ENCODE results near the gene ERC2. TPM values are rescaled to one million over a fixed set of nuclear protein-coding genes. Genes with fewer than 3 reads are reported as not detected.

Gene ERC2
- polyA plus RNA-seq, 3 donors: not detected

DNA sequence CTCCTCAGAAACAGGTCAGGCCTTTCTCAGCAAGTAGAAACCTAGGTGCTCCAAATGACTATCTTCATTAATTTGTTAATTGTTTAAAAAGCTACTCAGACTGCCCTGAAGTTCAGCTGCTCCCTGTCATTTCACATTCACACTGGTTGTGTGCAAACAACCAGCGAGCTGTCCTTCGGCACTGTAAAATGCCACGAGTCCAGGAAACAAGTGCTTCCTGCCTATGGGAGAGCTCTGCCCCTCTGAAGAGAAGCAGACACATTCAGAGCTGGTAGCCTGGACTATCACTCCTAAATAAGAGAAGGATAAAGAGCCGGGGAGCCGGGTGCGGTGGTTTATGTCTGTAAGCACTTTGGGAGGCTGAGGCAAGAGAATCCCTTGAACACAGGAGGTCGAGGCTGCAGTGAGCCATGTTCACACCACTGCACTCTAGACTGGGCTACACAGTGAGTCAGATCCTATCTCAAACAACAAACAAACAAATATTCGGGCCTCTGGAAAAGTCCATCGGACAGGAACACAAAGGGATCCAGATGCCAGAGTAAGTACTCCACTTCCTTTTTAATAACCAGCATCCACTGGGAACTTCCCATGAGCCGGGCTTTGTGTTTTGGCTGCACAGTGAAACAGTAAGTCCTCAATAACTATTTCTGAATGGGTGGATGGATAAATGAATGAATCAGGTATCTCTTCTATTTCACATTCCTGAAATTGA lies 866.7 kb downstream of the ERC2 start:
- Histone ChIP-seq H4K20me1 (ENCODE audit: insufficient read depth, low read length) (no peaks in the 10 kb centered on the region), H3K4me2 (replicated peaks; ENCODE audit: extremely low read depth, low read length, poor library complexity, severe bottlenecking) (no peak overlapping the region), H3K79me2 (ENCODE audit: insufficient read depth, low read length) (no peaks in the 10 kb centered on the region), H3K9me3 (replicated peaks in 1 of 2; ENCODE audit: control insufficient read depth in 1 of 2, insufficient read depth in 1 of 2, low read length in 2 of 2) (no peaks in the 10 kb centered on the region), H2AFZ (ENCODE audit: insufficient read depth, low read depth, low read length, poor library complexity, severe bottlenecking) (no peak overlapping the region), H3K27me3 (ENCODE audit: control insufficient read depth in 2 of 2, insufficient read depth in 2 of 2, low read length in 2 of 2) (peaks cover 14 to 15% of the 10 kb centered on the region in 2 donors), H3K4me1 (ENCODE audit: control insufficient read depth in 1 of 2, insufficient read depth in 2 of 2, low read length in 2 of 2) (peaks cover 0 to 6% of the 10 kb centered on the region in 2 donors), H3K9ac (ENCODE audit: insufficient read depth, low read length, poor library complexity, severe bottlenecking) (no peak overlapping the region), H3K4me3 (replicated peaks in 1 of 3; ENCODE audit: low read depth in 2 of 3, low read length in 3 of 3) (no peak overlapping the region), H3K27ac (ENCODE audit: low read depth in 1 of 2, low read length in 2 of 2) (no peak overlapping the region), H3K36me3 (replicated peaks in 1 of 2; ENCODE audit: control insufficient read depth in 1 of 2, insufficient read depth in 2 of 2, low read length in 2 of 2) (no peaks in the 10 kb centered on the region)
- TF ChIP-seq, protein P1, sequence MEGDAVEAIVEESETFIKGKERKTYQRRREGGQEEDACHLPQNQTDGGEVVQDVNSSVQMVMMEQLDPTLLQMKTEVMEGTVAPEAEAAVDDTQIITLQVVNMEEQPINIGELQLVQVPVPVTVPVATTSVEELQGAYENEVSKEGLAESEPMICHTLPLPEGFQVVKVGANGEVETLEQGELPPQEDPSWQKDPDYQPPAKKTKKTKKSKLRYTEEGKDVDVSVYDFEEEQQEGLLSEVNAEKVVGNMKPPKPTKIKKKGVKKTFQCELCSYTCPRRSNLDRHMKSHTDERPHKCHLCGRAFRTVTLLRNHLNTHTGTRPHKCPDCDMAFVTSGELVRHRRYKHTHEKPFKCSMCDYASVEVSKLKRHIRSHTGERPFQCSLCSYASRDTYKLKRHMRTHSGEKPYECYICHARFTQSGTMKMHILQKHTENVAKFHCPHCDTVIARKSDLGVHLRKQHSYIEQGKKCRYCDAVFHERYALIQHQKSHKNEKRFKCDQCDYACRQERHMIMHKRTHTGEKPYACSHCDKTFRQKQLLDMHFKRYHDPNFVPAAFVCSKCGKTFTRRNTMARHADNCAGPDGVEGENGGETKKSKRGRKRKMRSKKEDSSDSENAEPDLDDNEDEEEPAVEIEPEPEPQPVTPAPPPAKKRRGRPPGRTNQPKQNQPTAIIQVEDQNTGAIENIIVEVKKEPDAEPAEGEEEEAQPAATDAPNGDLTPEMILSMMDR (IDR thresholded peaks at IDR 0.05): no peak
- no peaks in the 10 kb centered on the region for H3K9me3 Mint-ChIP-seq
- DNase-seq: peak in 1 of 3 donors; percentile 12
- intact Hi-C loops (cut with micrococcal nuclease): no loop called here
- H3K36me3 Mint-ChIP-seq: no peaks in the 10 kb centered on the region
- 22% methylated on average over 5 of the region's 10 CpGs for WGBS (ENCODE audit: insufficient coverage)
- H3K27me3 Mint-ChIP-seq (ENCODE audit: low read depth in 3 of 3): peaks cover 10 to 23% (median 13%) of the 10 kb centered on the region in 3 donors
- H3K4me3 Mint-ChIP-seq: peak overlapping the region in 1 of 2 donors; percentile 17
- no peak overlapping the region for H3K27ac Mint-ChIP-seq
- H3K4me1 Mint-ChIP-seq: peaks cover 11% of the 10 kb centered on the region

DNA sequence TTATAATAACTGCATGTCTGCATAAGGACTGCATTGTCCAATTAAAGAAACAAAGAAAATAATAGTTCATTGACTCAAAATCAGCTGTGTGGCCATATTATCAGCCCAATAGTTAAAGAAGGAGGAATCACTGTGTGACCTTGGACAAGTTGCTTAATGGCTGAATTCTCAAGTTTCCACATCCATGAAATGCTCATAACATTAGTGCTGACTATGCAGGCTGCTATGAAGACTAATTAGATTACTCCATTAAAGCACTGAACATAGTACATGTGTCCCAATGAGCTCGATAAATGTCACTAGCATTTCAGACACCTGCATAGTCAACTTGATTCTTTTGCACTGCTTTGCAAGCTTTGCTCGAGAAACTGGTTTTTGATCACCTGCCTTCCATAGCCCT lies 870.0 kb downstream of the ERC2 start:
- DNase-seq: no peak
- TF ChIP-seq, protein P1 (IDR thresholded peaks at IDR 0.05): no peak
- H3K36me3 Mint-ChIP-seq: no peaks in the 10 kb centered on the region
- no peak overlapping the region for H3K27ac Mint-ChIP-seq
- Histone ChIP-seq H3K9ac (ENCODE audit: insufficient read depth, low read length, poor library complexity, severe bottlenecking) (no peak overlapping the region), H4K20me1 (ENCODE audit: insufficient read depth, low read length) (no peaks in the 10 kb centered on the region), H2AFZ (ENCODE audit: insufficient read depth, low read depth, low read length, poor library complexity, severe bottlenecking) (no peak overlapping the region), H3K4me2 (replicated peaks; ENCODE audit: extremely low read depth, low read length, poor library complexity, severe bottlenecking) (no peak overlapping the region), H3K79me2 (ENCODE audit: insufficient read depth, low read length) (no peaks in the 10 kb centered on the region), H3K9me3 (replicated peaks in 1 of 2; ENCODE audit: control insufficient read depth in 1 of 2, insufficient read depth in 1 of 2, low read length in 2 of 2) (no peaks in the 10 kb centered on the region), H3K4me3 (replicated peaks in 1 of 3; ENCODE audit: low read depth in 2 of 3, low read length in 3 of 3) (no peak overlapping the region), H3K36me3 (replicated peaks in 1 of 2; ENCODE audit: control insufficient read depth in 1 of 2, insufficient read depth in 2 of 2, low read length in 2 of 2) (no peaks in the 10 kb centered on the region), H3K27me3 (ENCODE audit: control insufficient read depth in 2 of 2, insufficient read depth in 2 of 2, low read length in 2 of 2) (peaks cover 12 to 15% of the 10 kb centered on the region in 2 donors), H3K4me1 (ENCODE audit: control insufficient read depth in 1 of 2, insufficient read depth in 2 of 2, low read length in 2 of 2) (no peaks in the 10 kb centered on the region), H3K27ac (ENCODE audit: low read depth in 1 of 2, low read length in 2 of 2) (no peak overlapping the region)
- WGBS (ENCODE audit: insufficient coverage): no CpG with 5 or more reads among the region's 2 CpGs
- peaks cover 10 to 29% (median 15%) of the 10 kb centered on the region in 3 donors for H3K27me3 Mint-ChIP-seq (ENCODE audit: low read depth in 3 of 3)
- H3K4me3 Mint-ChIP-seq: no peak overlapping the region
- H3K4me1 Mint-ChIP-seq: peaks cover 7% of the 10 kb centered on the region
- peaks cover 1 to 4% (median 3%) of the 10 kb centered on the region in 7 donors for H3K9me3 Mint-ChIP-seq
- intact Hi-C loops (cut with micrococcal nuclease): loop anchor here in 1 of 2 donors (5.0 kb wide), 1 partner anchor 39 kb away; no protein-coding TSS in a partner anchor

Data from CD14-positive monocyte (primary cell).